DMS153 treated with DMSO at 0.1 percent for 48 hours (cell line): Measurements from ENCODE around the gene FSTL1.

ENCODE experiments used
- DNase-seq: peaks from one replicate; lab custom pipeline; 2025; ENCODE audit not compliant: unreplicated experiment; lab: John Stamatoyannopoulos, UW

The FSTL1 gene

GRCh38 chr3:120440001-120440703 lies 10.6 kb downstream of the FSTL1 start:
- DNase-seq = no peak

- no peak for DNase-seq
Observed at GRCh38 chr3:120438665-120439370, 12.0 kb downstream of the FSTL1 start.

GRCh38 chr3:120438216-120438615 lies 12.6 kb downstream of the FSTL1 start:
- no peak for DNase-seq

GRCh38 chr3:120437559-120437958 lies 13.2 kb downstream of the FSTL1 start:
- DNase-seq = no peak

- no peak for DNase-seq
Observed at GRCh38 chr3:120436523-120437050, 14.2 kb downstream of the FSTL1 start.

- DNase-seq = no peak
Observed at GRCh38 chr3:120435621-120436020, 15.2 kb downstream of the FSTL1 start.

GRCh38 chr3:120433662-120434331 lies 17.0 kb downstream of the FSTL1 start:
- no peak for DNase-seq

GRCh38 chr3:120432150-120432860 lies 18.5 kb downstream of the FSTL1 start:
- DNase-seq = no peak

- no peak for DNase-seq
Observed at GRCh38 chr3:120429921-120430361, 20.9 kb downstream of the FSTL1 start.

- no peak for DNase-seq
Observed at GRCh38 chr3:120428924-120429323, 21.9 kb downstream of the FSTL1 start.

GRCh38 chr3:120427201-120427600 lies 23.6 kb downstream of the FSTL1 start:
- DNase-seq = no peak

- no peak for DNase-seq
Observed at GRCh38 chr3:120425572-120426250, 25.1 kb downstream of the FSTL1 start.

- no peak for DNase-seq
Observed at GRCh38 chr3:120424976-120425570, 25.7 kb downstream of the FSTL1 start.

- DNase-seq = no peak
Observed at GRCh38 chr3:120424506-120424905, 26.3 kb downstream of the FSTL1 start.

GRCh38 chr3:120423432-120423831 lies 27.4 kb downstream of the FSTL1 start:
- DNase-seq = no peak

GRCh38 chr3:120421926-120422325 lies 28.9 kb downstream of the FSTL1 start:
- no peak for DNase-seq

GRCh38 chr3:120420928-120421551 lies 29.8 kb downstream of the FSTL1 start:
- DNase-seq = no peak

- no peak for DNase-seq
Observed at GRCh38 chr3:120420360-120420759, 30.4 kb downstream of the FSTL1 start.

- no peak for DNase-seq
Observed at GRCh38 chr3:120419797-120420196, 31.0 kb downstream of the FSTL1 start.
